GM19467 (cell line): Measurements from ENCODE around the gene MYO5B.

Source experiments
- ATAC-seq: cut with Tn5 transposase; IDR thresholded peaks from one replicate; pipeline ENCODE4 v1.9.1; 2021; ENCODE audit warnings: mild to moderate bottlenecking, moderate library complexity; ENCODE audit not compliant: unreplicated experiment

The MYO5B gene

DNA sequence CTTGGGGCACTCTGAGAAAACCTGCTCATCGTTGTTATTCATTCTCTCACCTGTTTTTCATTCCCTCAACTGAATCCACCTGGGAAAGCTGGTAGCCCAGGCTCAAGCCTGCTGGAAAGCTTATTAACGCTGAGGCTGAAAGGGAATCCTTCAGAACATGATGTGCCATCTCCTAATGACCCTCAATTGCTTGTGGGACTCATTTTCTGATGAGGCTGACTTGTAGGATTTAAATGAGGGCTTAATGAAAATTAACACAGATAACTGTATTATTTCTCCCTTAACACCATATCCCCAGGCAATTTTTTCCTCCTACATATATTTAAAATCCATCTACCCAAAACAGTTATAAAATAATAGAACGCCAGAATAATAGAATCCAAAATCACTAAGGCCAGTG lies 218.9 kb downstream of the MYO5B start:
- ATAC-seq = no peak

DNA sequence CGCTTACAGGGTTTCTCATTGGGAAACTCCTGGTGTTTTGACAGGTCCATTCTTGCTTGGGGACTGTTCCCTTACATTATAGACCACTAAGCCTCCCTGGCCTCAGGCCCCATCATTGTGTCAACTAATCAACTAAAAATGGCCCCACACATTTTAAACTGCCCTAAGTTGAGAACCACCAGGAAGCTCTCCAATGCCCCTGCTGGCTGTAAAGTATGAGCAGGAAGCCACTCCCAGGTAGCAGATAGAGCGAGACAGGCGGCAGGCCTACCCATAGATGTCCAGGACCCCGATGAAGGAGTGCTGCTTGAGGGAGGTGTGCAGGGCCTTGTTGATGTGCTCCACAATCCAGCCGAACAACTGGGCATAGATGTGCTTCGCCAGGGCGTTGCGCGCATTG lies 220.9 kb downstream of the MYO5B start:
- ATAC-seq = no peak

DNA sequence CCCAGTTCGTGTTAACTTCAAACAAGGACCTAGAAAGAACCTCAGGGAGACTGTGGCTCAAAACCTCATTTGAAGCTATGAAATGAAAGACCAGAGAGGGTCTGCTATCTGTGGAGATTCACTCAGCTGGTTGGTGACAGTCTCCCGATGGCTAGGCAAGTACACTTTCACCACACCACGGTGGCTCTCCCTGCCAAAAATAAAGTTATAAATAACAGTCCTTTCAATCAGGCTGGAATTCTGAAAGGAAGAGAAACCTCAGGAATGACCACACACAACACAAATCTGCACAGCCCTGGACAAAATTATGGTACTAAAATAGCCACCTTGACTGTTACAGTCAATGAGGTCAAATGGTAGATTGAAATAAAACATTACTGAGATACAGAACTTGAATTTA lies 221.4 kb downstream of the MYO5B start:
- ATAC-seq = no peak

DNA sequence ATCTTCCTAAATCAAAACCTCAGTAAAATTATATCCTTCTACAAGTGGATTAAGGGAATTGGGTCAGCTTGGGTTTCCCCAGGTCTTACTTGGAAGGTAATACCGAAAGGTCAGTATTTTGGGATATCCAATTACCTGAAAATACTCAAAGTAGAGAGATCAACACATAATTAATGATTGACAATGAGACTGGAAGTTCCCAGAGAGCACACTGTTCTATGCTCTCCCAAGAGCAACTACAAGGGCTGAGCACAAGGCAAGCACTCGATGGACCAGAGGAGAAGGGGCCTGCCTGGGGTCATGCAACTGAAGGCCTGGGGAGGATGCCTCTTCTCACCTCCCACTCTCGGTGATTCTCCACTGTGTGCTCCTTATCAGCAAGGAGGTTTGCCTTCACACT lies 222.4 kb downstream of the MYO5B start:
- no peak for ATAC-seq

DNA sequence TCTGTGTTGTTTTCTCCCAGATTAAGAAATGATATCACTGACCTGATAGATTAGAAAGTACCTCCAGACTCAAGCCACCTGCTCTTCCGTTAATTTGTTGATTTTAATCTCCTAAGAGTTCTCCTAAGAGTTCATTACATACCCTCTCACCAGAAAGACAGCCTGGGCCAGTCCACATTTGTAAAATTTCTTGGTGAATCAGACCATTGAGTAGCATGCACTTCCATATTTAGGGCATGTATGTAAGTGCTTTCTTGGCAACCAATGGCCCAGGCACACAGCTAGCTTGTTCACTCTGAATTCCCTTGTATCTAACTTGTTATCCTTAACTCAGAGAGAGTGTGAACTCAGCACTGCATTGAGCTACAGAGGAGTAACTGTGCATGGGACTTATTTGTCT lies 223.5 kb downstream of the MYO5B start:
- no peak for ATAC-seq

DNA sequence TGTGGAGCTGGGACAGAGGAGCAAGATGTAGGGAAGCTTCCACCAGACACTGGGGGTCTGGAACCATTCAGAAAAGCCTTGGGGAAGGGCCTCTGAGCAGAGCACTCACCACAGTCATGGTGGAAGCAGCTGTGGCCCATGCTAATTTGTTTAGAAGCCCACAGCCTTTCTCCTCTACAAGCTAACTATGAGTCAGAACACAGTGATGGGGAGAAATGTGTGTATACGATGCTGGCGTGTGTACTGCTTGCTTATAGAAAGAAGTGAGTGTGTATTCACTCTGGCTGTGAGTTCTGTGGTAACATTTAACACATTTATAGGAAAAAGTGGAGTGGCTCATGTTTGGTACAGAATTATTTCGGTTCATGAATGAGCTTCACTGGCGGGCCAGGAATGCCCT lies 224.6 kb downstream of the MYO5B start:
- ATAC-seq = peak; percentile 44

DNA sequence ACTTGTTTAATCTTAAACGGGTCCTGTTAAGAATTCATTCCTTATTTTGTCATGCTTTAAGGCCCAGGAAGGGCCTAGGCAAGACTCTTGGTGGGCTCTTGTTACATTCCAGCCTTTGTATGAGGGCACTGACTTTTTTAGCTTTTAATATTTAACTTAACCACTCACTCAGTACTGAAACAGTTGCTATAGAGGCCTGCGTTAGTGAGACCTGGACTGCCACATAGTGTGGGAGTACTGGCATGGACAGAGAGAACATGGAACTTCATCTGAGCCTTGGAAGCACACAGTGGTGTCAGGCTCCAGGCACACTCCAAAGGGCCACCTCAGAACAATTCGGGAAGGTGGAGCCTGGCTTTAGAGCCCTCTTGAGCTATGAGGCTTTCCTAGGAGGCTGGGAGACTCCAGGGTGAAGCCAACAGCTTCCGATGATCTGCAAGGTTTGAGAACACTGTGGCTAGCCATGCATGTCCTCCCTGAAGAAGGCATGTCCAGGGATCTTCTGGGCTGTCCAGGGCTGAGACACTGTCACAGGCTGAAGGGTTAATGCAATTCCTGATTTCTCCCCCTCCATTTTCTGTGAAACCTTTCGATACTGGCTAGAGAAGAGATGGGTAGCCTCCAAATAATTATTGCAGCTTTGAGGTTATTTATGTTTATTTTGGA lies 226.2 kb downstream of the MYO5B start:
- no peak for ATAC-seq

DNA sequence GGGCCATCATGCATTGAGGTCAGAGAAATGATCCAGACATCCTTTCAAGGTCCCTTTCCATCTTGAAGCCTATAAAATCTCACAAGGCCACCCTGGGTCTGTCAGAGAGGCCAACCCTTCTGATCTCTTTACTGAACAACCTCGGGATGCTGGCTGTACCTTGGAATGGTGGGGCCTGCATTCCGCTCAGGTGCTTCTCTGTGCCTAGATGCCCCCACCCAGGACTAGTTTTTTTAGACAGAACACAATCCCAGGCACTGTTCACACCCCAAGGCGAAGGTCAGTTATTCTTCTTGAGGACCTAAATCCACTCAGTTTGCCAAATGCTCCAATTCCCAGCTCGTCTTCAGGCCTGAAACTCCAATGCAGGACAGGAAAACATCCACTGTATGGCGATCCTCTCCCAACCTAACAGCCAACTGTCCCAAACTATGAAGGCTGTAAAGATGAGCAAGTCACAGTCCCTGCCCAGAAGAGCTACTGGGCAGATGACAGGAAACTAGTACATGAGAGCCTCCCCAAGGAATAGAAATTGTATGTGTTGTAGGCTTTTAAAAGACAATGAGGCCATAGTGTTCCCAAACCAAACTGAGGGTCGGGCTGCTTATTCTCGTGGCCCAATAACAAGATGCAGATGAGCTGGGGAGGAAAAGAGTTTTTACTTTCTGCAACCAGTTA lies 227.2 kb downstream of the MYO5B start:
- ATAC-seq = no peak

DNA sequence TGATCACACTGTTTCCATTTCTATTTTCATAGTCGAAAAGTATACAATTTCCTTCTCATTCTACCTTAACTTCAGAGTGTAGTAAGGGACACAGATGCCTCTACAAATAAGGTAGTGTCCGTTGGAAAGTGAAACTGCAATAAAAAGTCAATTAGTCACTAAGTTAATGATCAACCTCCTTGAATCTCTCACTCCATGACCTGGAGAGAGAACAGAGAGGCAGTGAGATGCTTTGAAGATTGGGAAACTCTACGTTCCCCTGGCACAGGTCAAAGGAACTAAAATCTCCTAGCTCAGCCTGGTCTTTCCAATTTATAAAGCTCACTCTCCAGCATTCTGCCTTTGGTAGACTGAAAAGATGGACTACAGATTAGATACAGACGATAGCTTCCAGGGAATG lies 227.8 kb downstream of the MYO5B start:
- ATAC-seq = peak; percentile 87

DNA sequence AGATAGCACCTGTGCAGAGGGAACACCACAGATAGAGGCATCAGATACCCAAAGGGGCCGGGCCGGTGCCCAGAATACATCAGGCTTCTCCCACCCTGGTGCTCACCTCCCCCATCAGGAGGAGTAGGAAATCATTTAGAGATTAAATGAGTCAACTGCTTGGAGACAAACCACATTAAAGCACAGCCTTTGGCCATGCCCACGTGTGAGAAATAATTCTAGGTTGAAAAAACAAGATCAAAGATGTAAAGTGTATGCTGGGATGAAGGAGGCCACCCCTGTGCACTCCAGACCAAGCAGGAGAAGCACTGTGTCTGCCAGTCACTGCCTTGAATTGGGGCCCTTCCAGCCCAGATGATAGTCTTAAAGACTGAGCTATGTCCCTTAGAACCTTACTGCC lies 228.9 kb downstream of the MYO5B start:
- ATAC-seq = no peak

DNA sequence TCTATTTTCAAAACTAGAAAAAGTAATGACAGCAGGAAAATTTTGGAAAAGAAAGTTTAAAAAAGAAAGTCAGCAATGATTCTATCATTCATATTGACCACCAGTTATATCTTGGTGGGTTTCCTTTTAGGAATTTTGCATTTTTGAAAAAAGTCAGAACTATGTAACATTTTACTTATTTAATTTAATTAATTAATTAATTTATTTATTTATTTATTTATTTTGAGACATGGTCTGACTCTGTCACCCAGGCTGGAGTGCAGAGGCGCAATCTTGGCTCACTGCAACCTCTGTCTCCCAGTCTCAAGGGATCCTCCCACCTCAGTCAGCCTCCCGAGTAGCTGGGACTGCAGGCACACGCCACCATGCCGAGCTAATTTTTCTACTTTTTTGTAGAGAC lies 231.7 kb downstream of the MYO5B start:
- ATAC-seq = no peak

DNA sequence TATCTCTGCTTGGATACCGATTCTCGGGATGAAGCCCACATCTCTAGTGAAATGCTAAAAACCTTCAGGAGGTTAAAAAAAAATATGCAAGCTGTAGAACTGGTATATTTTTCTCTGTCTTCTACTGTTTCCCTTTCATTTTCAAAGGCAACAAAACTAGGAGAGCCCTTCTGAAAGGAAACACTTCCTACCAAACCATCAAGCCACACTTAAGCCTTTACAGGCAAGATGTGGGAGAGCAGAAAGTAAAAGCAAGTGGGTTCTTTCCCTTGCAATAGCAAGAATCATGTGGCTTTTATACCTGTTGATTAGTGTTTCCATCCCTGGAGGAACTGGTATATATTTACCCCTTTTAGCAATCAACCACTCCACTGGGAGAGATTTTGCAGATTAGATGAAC lies 233.7 kb downstream of the MYO5B start:
- ATAC-seq = no peak

DNA sequence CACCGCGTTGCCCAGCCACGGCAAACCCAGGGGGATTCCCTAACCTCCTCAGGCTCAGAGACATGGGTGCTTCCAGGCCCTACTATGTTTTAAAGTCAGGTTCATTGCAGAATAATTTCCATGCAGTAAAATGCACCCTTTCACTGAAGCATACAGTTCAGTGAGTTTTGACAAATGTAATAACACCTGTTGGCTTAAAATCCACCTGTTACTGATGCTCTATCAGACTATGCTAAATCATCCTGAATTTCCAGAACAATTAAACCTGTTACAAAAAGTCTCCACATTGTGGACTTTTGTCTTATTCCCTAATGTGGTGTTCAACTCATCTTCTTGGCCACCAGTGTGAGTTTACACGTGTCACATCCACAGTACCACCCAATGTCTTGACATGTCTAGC lies 234.6 kb downstream of the MYO5B start:
- no peak for ATAC-seq

DNA sequence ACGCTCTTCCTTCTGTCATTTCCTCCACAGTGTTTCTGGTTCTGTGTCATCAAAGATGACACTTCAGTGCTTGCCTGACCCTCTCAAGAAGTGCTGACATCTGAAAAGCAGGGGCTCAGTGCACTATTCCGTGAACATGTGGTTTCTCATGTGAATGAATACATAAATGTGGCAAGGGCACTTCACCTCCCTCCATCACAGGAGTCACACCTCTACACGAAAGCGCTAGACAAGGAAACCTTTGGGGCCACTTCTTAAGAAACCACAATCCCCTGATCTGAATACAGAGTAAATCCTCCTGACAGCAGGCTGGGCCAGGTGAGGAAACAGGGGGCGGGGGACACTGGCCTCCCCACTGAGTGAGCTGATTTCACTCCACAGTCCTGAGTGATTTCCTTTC lies 235.8 kb downstream of the MYO5B start:
- peak; percentile 82 for ATAC-seq

DNA sequence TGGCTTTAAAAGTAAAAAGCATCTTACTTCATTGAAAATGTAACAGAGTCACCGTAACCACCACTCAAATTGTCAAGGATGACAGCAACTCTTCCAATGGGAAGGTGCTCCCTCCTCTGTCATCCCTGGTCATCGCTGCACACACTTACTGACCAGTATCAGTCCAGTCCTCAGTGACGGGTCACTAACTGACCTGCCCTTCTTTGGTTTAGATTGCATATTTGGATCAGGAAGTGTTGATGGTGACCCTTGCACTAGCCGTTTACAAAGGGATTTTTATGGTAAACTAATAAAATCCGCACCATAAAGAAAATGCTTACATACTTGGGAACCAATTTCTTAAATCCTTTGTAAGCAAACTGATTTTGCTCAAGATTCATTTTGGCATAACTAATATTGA lies 239.7 kb downstream of the MYO5B start:
- no peak for ATAC-seq

DNA sequence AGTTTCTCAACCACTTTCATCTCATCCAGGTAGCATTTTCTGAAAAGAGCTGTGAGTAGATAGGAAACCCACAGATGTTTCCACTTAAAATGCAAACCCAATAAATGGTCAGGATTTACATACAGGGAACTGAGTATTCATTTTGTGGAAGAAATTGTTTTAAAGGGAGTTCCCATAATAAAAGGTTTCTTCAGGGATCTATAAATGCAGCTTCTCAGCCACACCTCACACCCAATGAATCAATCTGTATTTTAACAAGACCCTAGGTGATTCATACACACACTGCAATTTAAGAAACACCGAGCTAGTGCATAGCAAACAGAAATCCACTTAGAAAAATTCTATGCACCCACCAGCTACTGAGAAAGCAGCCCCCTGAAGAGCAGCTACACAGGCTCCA lies 241.6 kb downstream of the MYO5B start:
- no peak for ATAC-seq

DNA sequence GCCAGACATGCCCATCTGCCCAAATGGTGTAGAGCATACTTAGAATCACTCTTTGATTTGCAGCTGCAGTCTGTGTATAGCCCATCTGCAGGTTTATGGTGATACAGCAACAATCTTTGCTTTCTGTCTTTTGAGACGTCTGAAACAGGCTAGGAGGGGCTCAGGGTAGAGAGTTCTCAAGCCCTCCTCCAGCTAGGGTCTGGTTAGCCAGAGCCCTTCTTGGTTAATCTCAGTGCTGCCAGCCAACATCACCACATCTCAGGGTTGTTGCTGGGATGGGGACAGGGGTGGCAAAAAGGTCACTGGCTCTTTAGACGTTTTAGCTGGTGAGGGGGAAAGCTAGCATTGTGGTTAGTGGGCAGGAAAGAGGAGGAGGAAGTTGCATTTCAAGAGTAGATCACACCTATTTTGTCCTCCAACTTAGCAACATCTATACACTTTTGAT lies 245.0 kb downstream of the MYO5B start:
- no peak for ATAC-seq

DNA sequence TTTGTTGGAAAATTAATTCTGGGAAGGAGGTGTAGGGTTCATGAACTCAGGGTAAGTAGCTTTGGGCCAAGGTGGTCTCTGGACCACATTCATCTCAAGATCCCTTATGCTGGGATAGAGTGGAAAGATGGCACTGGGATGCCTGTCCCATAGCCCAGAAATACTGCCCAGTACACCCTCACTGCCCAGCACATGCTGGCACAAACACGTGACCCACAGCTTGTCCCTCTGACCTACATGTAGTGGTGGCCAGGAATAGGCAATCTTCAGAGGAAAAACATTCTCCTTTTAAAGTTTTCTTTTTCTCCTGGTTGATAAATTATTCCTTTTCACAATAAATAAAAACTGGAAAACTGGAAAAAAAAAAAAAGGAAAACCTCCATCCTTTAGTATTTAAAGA lies 246.0 kb downstream of the MYO5B start:
- ATAC-seq = no peak

DNA sequence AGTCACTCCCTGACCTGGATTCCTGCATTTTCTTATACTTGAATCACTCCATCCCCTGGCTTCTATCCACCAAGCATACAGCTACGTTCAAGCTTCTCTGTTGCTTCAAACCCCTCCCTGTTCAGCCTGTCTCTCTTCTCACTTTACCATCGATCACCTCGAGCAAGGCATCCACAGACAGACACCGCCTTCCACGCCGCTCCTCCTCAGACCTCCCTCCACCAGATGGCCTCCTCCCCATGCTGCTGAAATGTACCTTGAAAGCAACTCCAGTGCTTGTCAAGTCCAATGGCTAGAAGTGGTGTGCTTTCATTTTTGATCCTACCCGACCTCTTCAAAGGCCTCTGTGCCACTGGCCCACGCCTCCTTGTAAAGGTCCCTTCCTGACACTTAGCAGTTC lies 250.3 kb downstream of the MYO5B start:
- no peak for ATAC-seq

DNA sequence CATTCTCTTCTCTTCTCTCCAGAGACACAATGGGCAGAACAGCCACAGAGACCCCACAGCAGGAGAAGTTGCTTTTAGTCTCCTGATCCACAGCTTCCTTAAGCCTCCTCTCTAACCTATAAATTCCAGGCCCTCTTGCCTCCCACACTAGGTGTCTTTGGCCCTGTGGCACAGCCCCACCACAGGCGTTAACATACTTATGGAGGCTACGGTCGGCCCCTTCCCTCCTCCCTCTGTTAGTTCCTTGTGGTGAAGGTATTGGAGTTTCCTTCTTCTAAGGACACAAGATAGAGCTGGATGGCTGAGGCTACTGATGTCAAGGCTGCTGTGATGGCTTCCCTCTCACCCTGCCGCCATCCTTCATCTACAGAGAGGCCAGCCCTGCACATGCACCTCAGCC lies 258.1 kb downstream of the MYO5B start:
- ATAC-seq = no peak

DNA sequence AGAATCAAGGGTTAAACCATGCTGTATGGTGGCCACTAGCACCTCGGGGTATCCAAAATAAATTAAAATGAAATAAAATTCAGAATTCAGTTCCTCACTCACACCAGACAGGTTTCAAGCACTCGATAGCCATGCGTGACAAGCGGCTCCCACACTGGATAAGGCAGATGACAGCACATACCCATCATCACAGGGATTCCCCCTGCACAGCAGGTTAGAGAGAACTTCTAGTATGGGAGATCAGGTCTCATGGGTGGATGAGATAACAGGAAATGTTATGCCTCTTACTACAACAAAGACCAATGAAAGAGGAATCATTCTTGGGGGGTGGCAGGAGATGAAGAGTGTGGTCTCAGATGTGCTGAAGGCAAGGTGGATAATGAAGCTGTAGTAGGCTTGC lies 259.7 kb downstream of the MYO5B start:
- ATAC-seq = no peak

DNA sequence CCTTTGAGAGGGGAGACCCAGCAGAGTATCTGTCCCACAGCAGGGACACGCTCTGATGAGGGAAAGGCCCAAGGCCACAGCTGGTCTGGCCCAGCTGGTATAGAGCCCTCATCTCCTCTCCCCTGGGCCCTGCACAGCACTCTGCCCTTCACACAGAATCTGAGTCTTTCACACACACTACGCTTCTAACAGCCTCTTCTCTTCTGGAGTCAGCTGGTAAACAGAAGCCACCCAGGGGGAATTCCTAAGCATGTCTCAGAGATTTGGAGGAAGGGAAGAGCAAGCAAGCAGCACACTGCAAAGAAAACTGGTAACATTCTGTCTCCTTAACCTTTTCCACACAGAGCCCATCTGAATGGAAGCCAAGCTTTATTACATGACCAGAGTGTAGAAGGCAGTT lies 260.5 kb downstream of the MYO5B start:
- no peak for ATAC-seq
